GM18519 (cell line): Measurements from ENCODE around the gene NUMA1.

Experiments used
- ATAC-seq: cut with Tn5 transposase; IDR thresholded peaks from one replicate; pipeline ENCODE4 v1.9.1; 2021; ENCODE audit warnings: mild to moderate bottlenecking, moderate library complexity; ENCODE audit not compliant: unreplicated experiment, low FRiP score

Gene NUMA1

DNA sequence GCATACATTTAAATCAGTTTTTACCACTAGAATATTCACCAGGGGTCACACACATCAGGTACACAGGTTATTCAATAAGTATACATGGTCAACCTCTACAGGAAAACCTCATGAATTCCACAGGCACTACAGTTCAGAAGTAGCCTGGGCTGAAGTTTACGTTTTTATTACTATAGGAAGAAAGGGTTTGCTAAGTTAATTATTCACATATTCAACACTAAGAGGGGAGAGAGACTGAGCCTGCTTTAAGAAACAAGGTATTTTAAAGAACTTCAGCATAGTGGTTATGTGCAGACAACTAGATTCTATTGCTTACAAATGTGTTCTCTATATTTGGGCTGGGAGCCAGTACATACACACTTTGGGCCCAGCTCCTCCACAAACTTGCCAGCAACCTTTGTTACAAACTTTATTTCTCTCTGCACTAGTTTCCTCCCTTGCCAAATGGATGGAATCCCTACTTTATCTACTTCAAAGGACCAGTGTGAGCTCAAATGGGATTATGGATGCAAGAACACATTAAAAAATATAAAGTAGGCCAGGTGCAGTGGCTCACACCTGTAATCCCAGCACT lies 49.8 kb downstream of the NUMA1 start:
- no peak for ATAC-seq

GRCh38 chr11:72026090-72026489 lies 54.3 kb downstream of the NUMA1 start:
- ATAC-seq, result no peak

GRCh38 chr11:72024069-72024754 lies 56.1 kb downstream of the NUMA1 start:
- ATAC-seq, result no peak

DNA sequence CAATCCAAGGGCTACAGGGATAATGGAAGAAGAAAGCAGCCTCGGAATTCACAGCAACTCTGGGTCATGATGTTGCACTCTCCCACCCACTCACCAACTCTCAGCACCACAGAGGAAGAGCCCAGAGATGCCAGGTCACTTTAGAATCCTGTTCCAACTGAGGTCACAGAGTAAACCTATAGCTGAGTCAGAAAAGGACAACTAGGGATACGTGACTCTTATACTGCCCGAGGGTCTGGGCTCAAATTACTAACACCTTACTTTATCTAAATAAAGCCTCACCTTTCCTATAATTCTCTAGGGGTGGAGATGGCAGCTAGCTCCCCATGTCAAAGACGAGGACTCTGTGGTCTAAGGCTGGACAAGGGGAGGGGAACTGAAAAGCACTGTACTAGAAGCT lies 57.0 kb downstream of the NUMA1 start:
- no peak for ATAC-seq

DNA sequence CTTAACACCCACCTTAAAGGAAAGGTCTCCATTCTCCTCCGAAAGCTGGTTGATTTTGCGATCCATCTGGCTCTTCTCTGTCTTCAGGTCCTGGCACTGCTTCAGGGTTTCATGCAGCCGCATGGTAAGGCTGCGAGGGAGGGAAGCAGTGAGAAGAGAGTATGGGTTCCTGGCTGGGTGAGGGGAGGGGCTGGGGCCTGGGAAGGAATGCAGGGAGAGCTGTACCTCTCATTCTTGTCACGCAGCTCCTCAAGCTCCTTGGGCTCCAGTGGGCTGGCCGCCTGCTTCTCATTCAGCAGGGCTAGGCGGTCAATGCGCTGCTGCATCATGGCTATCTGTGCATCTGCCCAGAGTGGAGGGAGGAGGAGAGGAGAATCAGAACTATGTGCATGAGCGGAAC lies 62.2 kb downstream of the NUMA1 start:
- ATAC-seq, result no peak

- ATAC-seq, result no peak
These were observed 64.8 kb downstream of the NUMA1 start for GRCh38 chr11:72015511-72016061.

DNA sequence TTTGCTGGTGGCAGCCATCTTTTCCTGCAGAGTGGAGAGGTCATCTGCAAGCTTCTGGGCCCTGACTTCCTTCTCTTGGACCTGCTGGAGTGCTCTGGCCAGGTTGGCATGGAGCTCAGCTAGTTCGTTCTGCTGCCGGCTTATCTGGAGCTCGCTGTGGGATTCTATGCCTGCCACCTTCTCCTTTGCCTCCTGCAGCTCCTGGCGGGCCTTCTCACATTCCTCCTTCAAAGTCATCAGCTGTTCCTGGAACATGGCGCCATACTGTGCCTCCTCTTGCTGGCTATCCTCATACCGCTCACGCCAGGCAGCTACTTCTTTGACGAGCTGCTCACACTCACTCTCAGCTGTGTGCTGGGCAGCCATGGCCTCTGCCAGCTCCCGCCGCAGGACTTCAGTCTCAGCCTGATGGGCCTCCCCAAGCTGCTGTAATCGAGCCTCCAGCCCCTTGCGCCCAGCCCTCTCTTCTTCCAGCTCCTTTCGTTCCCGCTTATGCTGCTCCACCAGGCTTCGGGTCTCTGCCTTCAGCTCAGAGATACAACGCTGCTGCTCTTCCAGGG lies 65.5 kb downstream of the NUMA1 start:
- ATAC-seq, result no peak

GRCh38 chr11:72013765-72014711 lies 66.3 kb downstream of the NUMA1 start:
- ATAC-seq, result no peak

- ATAC-seq, result no peak
These were observed 67.2 kb downstream of the NUMA1 start for GRCh38 chr11:72012897-72013721.

DNA sequence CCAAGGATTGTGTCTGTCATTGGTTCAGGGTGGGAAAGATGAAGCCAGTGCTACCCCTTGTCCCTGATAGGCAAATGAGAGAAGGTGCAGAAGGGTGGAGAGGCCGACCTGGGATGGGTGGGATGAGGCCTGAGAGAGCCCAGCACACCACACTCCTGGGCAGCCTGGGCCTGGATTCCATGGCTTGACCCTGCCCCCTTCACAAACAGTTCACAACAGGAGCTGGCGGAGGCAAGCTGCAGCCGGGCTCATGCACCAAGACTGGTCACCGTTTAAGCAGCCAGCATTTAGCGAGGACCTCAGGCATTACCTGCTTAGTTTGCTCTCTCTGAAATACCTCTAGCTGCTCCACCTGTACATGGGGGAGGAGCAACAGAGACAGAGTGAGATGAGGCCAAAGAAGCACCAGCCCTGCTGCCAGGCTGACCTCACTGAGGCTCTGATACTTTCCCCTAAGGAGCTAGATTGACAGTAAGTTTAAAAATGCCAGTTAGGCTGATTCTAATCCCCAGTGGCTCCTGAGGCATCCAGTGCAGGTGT lies 68.2 kb downstream of the NUMA1 start:
- no peak for ATAC-seq

- ATAC-seq, result no peak
These were observed 69.7 kb downstream of the NUMA1 start for GRCh38 chr11:72010529-72011233.

DNA sequence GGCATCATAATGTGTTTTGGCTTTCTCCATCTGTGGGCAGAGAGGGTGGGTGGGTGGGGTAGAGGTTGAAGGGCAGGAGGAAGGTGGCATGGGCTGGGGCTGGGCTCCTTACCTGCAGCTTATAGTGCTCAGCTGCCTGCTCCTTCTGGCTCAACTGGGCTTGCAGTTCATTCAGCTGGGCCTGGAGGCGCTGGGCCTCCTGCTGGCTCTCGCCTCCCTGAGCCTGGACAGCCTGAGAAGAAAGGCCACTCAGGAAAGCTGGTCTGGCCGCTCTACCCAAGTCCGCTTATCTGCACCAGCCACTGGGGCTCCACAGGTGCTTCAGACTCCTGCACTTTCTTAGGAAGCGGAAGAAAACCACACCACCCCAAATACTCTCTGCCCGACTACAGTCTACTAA lies 71.2 kb downstream of the NUMA1 start:
- ATAC-seq, result no peak

DNA sequence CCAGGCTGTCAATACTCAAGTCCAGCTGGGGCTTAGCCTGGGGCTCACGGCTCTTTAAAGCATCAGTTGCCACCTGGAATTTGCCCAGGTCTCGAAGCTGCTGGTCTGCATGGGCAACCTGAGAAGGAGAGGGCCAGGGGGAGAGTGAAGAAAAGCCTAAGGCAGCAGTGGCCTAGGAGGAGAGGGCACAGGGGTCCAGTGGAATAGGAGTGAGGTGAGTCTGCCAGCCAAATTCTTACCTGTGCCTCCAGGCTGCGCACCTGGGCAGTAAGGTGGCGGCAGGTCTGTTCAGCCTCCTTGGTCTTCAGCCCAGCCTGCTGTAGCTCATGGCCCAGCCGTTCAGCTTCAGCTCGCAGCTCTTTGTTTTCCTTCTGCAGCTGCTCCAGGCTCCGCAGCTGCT lies 71.6 kb downstream of the NUMA1 start:
- ATAC-seq, result no peak

GRCh38 chr11:72007587-72007986 lies 72.8 kb downstream of the NUMA1 start:
- ATAC-seq, result no peak

DNA sequence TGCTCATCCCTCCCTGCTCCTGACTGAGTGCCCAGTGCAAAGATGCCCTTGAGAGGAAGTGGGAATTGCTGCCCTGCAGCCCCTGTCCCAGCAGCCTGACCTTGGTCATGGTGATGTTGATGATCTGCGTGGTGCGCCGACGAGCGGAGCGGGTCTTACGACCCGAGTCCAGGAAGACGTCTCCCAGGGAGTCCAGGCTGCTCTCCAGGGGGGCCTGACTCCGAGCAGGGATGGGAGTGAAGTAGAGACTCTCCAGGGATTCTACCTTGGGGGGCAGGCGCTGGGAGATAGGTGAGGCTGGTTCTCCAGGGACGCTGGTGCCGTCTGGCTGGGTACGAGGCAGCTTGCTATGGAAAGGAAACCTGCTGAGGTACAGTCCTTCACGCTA lies 73.3 kb downstream of the NUMA1 start:
- no peak for ATAC-seq

DNA sequence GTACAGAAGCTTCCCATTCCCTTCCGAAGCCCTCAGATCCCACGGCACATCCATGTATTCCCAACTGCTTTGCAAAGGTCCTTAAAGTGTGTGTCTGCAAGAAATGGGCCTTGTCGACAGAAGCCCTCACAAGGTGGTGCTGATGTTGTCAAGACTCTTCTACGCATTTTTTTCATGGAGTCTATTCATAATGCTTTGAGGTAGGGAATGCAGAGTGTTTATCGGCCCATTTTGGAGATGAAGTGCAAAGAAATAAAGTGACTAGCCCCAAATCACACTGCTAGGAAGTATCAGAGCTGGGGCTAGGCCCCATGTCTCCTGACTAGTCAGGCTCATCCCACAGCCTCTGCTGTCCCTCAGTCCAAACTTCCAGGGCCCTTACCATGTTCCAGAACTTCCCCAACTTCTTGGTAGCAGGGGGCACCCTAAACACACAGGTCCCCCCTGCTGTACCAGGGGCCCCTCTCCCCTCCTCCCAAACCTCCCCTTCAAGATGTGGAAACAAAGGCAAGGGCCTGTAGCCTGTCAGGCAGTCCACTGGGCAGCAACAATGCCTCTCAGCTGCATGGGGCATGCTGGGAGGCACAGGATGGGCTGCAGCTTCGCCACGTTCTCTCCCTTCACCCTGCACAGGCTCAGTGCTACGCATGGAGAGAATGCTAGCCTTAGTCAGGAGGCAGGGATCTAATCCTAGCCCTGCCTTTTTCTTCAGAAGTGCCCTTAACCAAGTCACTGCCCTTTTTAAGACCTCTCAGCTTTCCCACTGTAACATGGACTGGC lies 73.8 kb downstream of the NUMA1 start:
- ATAC-seq, result no peak

DNA sequence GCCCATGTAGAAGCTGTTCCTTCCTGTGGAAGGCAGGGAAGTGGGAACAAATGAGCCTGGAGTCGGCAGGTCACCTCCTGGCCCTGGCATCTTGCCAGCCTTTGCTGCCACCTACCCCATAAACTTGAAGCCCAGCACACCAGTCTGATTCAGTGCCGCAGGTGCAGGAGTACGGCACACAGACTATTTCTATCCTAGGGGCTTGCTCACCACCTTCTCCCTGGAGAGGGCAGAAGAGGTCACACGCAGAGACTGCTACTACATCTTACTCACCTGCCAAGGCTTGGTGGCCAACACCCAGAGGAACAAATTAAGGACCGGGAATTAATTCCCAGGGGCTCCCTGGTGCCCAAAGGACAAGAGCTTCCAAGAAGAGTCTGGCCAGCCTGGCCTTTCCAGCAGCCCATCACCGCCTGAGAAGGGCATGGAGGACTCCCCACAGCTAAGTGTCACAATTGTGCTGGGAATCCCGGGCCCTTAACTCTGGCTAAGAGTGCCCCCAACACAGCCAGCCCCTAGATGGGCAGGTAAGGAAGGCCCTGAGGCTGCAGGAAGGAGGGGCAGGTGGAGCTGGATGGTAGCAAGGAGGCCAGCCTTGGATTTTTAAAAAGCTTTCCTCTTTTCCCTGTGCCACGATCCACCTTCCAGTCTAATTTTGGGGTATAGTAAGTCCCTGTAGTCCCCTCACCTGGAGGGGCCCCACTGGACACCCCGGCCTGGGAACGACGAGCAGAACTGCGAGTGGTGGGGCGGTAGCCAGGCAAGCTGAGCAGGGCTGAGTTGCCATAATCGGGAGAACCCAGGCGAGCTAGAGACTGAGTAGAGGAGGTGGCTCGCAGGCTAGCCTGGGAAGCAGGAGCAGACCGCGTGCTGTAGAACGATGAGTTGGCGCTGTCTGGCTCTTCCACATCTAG lies 74.7 kb downstream of the NUMA1 start:
- no peak for ATAC-seq
